ENCODE data around the gene ATP2B1.

DNA sequence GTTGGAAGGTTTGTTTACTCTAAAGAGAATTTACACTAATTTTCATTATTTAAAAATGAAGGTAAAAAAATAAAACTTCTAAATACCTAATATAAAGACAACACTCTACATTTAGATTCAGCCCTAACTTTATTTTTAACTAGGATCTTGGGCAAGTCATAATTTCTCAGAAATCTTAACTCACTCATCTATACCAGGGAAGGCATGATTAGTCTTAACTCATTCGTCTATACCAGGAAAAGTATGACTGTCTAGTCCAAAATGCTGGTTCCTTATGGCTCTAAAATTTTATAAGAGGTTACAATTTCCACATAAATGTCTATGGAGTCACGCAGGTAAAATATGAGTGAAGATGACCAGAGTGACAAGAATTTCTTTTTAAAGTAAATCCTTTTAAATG lies 130.1 kb downstream of the ATP2B1 start:
- no peak for TF ChIP-seq GATA3 (IDR thresholded peaks at IDR 0.05; ENCODE audit: low read depth, low read length)
- TF ChIP-seq GATA2 (IDR thresholded peaks at IDR 0.05; ENCODE audit: low read depth, low read length), result no peak

Measured in SH-SY5Y (cell line).